ENCODE measurements around the gene BCAR1. TPM values are rescaled to one million over a fixed set of nuclear protein-coding genes. Genes with fewer than 3 reads are reported as not detected.

Gene BCAR1
- polyA plus RNA-seq, 2 of the 4 experiments (the other 2 are of a cell fraction), result 10.2 to 35.8 TPM

DNA sequence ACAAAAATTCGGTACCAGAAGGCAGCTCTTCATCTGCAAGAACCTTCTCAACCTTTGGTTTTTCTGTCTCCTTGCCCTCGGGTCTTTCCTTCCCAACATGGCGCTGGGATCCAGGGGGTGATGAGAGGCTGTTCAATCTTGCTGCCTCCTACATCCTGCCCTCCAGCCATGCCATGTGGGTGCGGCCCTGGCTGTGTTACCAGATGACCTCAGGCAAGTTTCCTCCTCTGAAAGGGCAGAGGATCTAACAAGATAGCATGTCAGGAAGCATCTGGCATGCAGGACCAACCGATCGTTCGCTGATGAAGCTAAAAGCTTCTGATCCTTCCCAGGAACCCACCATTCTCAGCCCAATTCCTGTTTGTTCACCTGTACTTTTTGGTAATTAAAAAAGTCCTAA lies 36.8 kb upstream of the BCAR1 start:
- TF ChIP-seq FOXS1 (CRISPR knock-in tag; IDR thresholded peaks at IDR 0.05) (no peak), ATOH8 (CRISPR knock-in tag; IDR thresholded peaks at IDR 0.05; ENCODE audit: low read depth) (no peak), HES2 (IDR thresholded peaks at IDR 0.05) (no peak), MAX (IDR thresholded peaks at IDR 0.05) (no peak), ZFP36 (IDR thresholded peaks at IDR 0.05; ENCODE audit: borderline replicate concordance, partially characterized antibody) (no peak), REST (IDR thresholded peaks at IDR 0.05) (no peak), E2F6 (IDR thresholded peaks at IDR 0.05; ENCODE audit: borderline replicate concordance, low read depth) (no peak), NR3C1 (IDR thresholded peaks at IDR 0.05) (no peak), BHLHE40 (IDR thresholded peaks at IDR 0.05; ENCODE audit: low read depth, low read length) (no peak), CBX8 (IDR thresholded peaks at IDR 0.05) (no peak), POLR2A (IDR thresholded peaks at IDR 0.05; ENCODE audit: low read length) (no peak), RFX5 (IDR thresholded peaks at IDR 0.05) (no peak), CEBPB (IDR thresholded peaks at IDR 0.05) (no peak), MYC (IDR thresholded peaks at IDR 0.05; ENCODE audit: borderline replicate concordance, low read length) (no peak), SREBF2 (IDR thresholded peaks at IDR 0.05) (no peak), KDM5A (IDR thresholded peaks at IDR 0.05) (no peak), HDAC2 (IDR thresholded peaks at IDR 0.05) (no peak)
- no peak for ATAC-seq
- H3K4me1 ChIP-seq, result 0 out of 3 replicates have a peak, but pooled peaks cover 3% of the 10 kb centered on the region
- FAIRE-seq, result no peak
- no peak overlapping the region for H3K4me3 ChIP-seq
- WGBS (ENCODE audit: missing lambda C conversion rate), result 91% methylated on average over 7 of the region's 7 CpGs
- H3K9me3 ChIP-seq, result no peaks in the 10 kb centered on the region
- no peak for DNase-seq (ENCODE audit: low read depth in 1 of 2, low spot score in 1 of 2)
- no peak overlapping the region; the same call in 2 of the 3 replicates for H3K4me2 ChIP-seq
- POLR2A ChIA-PET, result no interaction called here
- H3K27ac ChIP-seq, result no peak overlapping the region; a peak in 1 of 6 replicates
- CTCF ChIA-PET, result interaction anchor here (1.2 to 1.4 kb wide), 3 partner anchors 11 to 54 kb away, joined by 3 to 4 read pairs (median 4); no protein-coding TSS in a partner anchor

GRCh38 chr16:75287708-75288107 lies 36.3 kb upstream of the BCAR1 start:
- FAIRE-seq, result no peak
- WGBS (ENCODE audit: missing lambda C conversion rate), result 80% methylated on average over 5 of the region's 5 CpGs
- Histone ChIP-seq H3K4me2 (no peak overlapping the region; the same call in 2 of the 3 replicates), H3K4me3 (no peak overlapping the region), H3K9me3 (no peaks in the 10 kb centered on the region), H3K27ac (no peak overlapping the region; a peak in 1 of 6 replicates), H3K4me1 (0 out of 3 replicates have a peak, but pooled peaks cover 3% of the 10 kb centered on the region)
- CTCF ChIA-PET, result interaction anchor here (1.2 to 1.4 kb wide), 3 partner anchors 12 to 54 kb away, joined by 3 to 4 read pairs (median 4); no protein-coding TSS in a partner anchor
- no peak for DNase-seq (ENCODE audit: low read depth in 1 of 2, low spot score in 1 of 2)
- TF ChIP-seq HOXA7 (CRISPR knock-in tag; IDR thresholded peaks at IDR 0.05) (no peak), JUN (IDR thresholded peaks at IDR 0.05) (no peak), E2F6 (IDR thresholded peaks at IDR 0.05; ENCODE audit: borderline replicate concordance, low read depth) (no peak), REST (IDR thresholded peaks at IDR 0.05) (no peak), CHD2 (IDR thresholded peaks at IDR 0.05; ENCODE audit: low read length, partially characterized antibody) (no peak), KDM5A (IDR thresholded peaks at IDR 0.05) (no peak)
- TF ChIP-seq, protein P1, sequence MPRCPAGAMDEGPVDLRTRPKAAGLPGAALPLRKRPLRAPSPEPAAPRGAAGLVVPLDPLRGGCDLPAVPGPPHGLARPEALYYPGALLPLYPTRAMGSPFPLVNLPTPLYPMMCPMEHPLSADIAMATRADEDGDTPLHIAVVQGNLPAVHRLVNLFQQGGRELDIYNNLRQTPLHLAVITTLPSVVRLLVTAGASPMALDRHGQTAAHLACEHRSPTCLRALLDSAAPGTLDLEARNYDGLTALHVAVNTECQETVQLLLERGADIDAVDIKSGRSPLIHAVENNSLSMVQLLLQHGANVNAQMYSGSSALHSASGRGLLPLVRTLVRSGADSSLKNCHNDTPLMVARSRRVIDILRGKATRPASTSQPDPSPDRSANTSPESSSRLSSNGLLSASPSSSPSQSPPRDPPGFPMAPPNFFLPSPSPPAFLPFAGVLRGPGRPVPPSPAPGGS (IDR thresholded peaks at IDR 0.05), result no peak
- POLR2A ChIA-PET, result no interaction called here
- peak in 1 of 2 experiments; percentile 31; a peak in 1 of 6 replicates for ATAC-seq
